Activated CD4-positive, CD25-positive, alpha-beta regulatory T cell treated with anti-CD3 and anti-CD28 coated beads, Interleukin-2, amount 50 U/mL, for 24 hours (primary cell): ENCODE measurements around the gene ZNF500.

Experiments
- ATAC-seq, 2 donors: fragments of 150-1000 bp; cut with Tn5 transposase; one replicate each; pipeline ENCODE4 v1.10.0; 2021; ENCODE audit warnings: mild to moderate bottlenecking in 1 of 2, moderate library complexity in 1 of 2

Gene ZNF500

GRCh38 chr16:4701791-4702465, 65.0 kb downstream of the ZNF500 start:
- ATAC-seq, result no peak

- no peak for ATAC-seq
Observed at GRCh38 chr16:4700997-4701743, 65.8 kb downstream of the ZNF500 start.

DNA sequence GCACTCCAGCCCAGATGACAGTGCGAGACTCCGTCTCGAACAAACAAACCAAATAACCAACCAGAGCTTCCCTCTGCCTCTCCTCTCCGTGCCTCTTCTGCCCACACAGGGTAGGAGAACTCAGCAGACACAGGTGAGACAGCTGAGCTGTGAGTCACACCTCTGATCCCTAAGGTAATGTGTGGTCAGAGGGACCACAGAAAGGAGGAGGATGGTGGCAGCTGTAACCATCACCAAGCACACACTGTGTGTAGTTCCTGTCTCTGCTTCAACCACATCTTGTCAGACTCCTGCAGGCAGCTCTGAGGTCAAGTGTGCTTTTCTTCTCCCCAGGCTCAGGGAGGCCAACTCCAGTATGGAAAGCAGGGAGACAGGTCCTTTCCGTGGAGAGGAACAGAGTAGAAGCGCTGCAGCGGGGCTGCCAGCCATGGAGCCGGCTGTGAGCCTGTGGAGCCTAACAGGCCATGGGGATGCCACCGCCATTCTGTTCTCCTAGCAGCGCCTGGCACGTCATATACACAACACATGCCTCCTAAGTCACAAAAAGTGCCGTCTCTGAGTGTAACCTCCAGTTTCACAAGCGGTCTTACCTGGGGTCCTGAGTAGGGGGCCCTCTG, 66.5 kb downstream of the ZNF500 start:
- peak; percentile 44 to 62 for ATAC-seq

GRCh38 chr16:4699046-4699556, 67.9 kb downstream of the ZNF500 start:
- ATAC-seq, result no peak

GRCh38 chr16:4698321-4699045, 68.5 kb downstream of the ZNF500 start:
- no peak for ATAC-seq
